Right ventricle myocardium inferior (tissue), 1 donor: Measurements from ENCODE around the gene NKX3-2. TPM values are rescaled to one million over a fixed set of nuclear protein-coding genes. Genes with fewer than 3 reads are reported as not detected.
"Not testable (repeated sequence)": the region's sequence is repeated elsewhere in the genome, so short reads cannot be mapped to it uniquely, and the experiment has no call there.

Experiments
- ATAC-seq: fragments of 200-7000 bp; cut with Tn5 transposase; one replicate; pipeline ENCODE4 v1.9.1; 2020; ENCODE audit warnings: mild to moderate bottlenecking, moderate library complexity
- DNase-seq: peaks from one replicate; pipeline ENCODE4 v3.0.0; 2021; ENCODE audit errors: missing footprints
- intact Hi-C: fragments of 100-400 bp; cut with DNase I; formaldehyde crosslinking; loops from one replicate; pipeline ENCODE4 v1.11.0; 2022
- long read RNA-seq: library from polyadenylated mRNA; unstranded; transcript quantifications from one replicate; pipeline ENCODE4 v2.0.0, GENCODE V29; 2021
- total RNA-seq: library from RNA; stranded (reverse); fragmentation: NEBNext Ultra II Directional; extraction: Animal tissue kit (Norgen Biotek cat#: 25700); gene quantifications from one replicate; pipeline ENCODE4 v1.2.1, GENCODE V29; 2021
- donor health status: DM: no; HTN: yes; CAD: no; lungs with severe emphysema.

The NKX3-2 gene
- total RNA-seq: not detected
- long read RNA-seq: 0 reads

GRCh38 chr4:13543839-13544605, at the start of gene NKX3-2:
TSS of gene NKX3-2 (minus strand) at chr4:13544508. CDS start at chr4:13544414, 94 bp downstream.
- intact Hi-C loops: loop anchor here (2.0 kb wide), 1 partner anchor 685 kb away; no protein-coding TSS in a partner anchor
- no peak for DNase-seq
- ATAC-seq: peak; percentile 45

GRCh38 chr4:13592220-13592619, 47.9 kb upstream of the NKX3-2 start:
- no peak for ATAC-seq
- intact Hi-C loops: no loop called here
- no peak for DNase-seq

- intact Hi-C loops: no loop called here
- ATAC-seq (no peak), DNase-seq (no peak)
Measured at GRCh38 chr4:13590766-13591165, 46.5 kb upstream of the NKX3-2 start.

GRCh38 chr4:13588954-13589353, 44.6 kb upstream of the NKX3-2 start:
- no peak for ATAC-seq
- intact Hi-C loops: no loop called here
- DNase-seq: no peak

- intact Hi-C loops: no loop called here
- ATAC-seq: no peak
- no peak for DNase-seq
Measured at GRCh38 chr4:13584481-13584880, 40.2 kb upstream of the NKX3-2 start.

GRCh38 chr4:13580036-13580435, 35.7 kb upstream of the NKX3-2 start:
- no peak for ATAC-seq
- intact Hi-C loops: no loop called here
- DNase-seq: no peak

- ATAC-seq (no peak), DNase-seq (no peak)
- intact Hi-C loops: no loop called here
Measured at GRCh38 chr4:13577660-13578059, 33.4 kb upstream of the NKX3-2 start.

GRCh38 chr4:13570916-13571315, 26.6 kb upstream of the NKX3-2 start:
- DNase-seq: no peak
- ATAC-seq: no peak
- intact Hi-C loops: no loop called here

- intact Hi-C loops: no loop called here
- DNase-seq (no peak), ATAC-seq (no peak)
Measured at GRCh38 chr4:13567125-13567524, 22.8 kb upstream of the NKX3-2 start.

- ATAC-seq (no peak), DNase-seq (no peak)
- intact Hi-C loops: no loop called here
Measured at GRCh38 chr4:13562876-13563275, 18.6 kb upstream of the NKX3-2 start.

- intact Hi-C loops: no loop called here
- ATAC-seq: no peak
- no peak for DNase-seq
Measured at GRCh38 chr4:13561673-13562072, 17.4 kb upstream of the NKX3-2 start.

GRCh38 chr4:13560111-13560510, 15.8 kb upstream of the NKX3-2 start:
- ATAC-seq, intact Hi-C loops: not testable (repeated sequence)

GRCh38 chr4:13559413-13559812, 15.1 kb upstream of the NKX3-2 start:
- intact Hi-C loops: no loop called here
- DNase-seq (no peak), ATAC-seq (no peak)

More at GRCh38 chr4:13560111-13560510, 15.8 kb upstream of the NKX3-2 start:
- DNase-seq: not testable (repeated sequence)

GRCh38 chr4:13558881-13559280, 14.6 kb upstream of the NKX3-2 start:
- DNase-seq (no peak), ATAC-seq (no peak)
- intact Hi-C loops: no loop called here

- intact Hi-C loops: no loop called here
- DNase-seq (no peak), ATAC-seq (no peak)
Measured at GRCh38 chr4:13555325-13555724, 11.0 kb upstream of the NKX3-2 start.

- no peak for ATAC-seq
- intact Hi-C loops: no loop called here
Measured at GRCh38 chr4:13553081-13553480, 8.8 kb upstream of the NKX3-2 start.

GRCh38 chr4:13548984-13549546, 4.8 kb upstream of the NKX3-2 start:
- ATAC-seq: peak; percentile 74
- DNase-seq: peak; percentile 89
- intact Hi-C loops: loop anchor here (1.0 to 5.0 kb wide), 2 partner anchors 697 to 817 kb away; no protein-coding TSS in a partner anchor

More at GRCh38 chr4:13553081-13553480, 8.8 kb upstream of the NKX3-2 start:
- no peak for DNase-seq

GRCh38 chr4:13548059-13548983, 4.0 kb upstream of the NKX3-2 start:
- ATAC-seq (no peak), DNase-seq (no peak)
- intact Hi-C loops: loop anchor here (5.0 kb wide), 1 partner anchor 816 kb away; no protein-coding TSS in a partner anchor

- intact Hi-C loops: loop anchor here (5.0 kb wide), 1 partner anchor 815 kb away; no protein-coding TSS in a partner anchor
- DNase-seq (no peak), ATAC-seq (no peak)
Measured at GRCh38 chr4:13547485-13548041, 3.3 kb upstream of the NKX3-2 start.
